HEK293T (cell line): ENCODE measurements around the gene GK2.

Source experiments
- FOXK2 ChIP-seq: fragments of 450-650 bp; IDR thresholded peaks from 2 replicates; pipeline ENCODE4 v1.6.1; 2016; ENCODE audit warnings: mild to moderate bottlenecking
- SP1 ChIP-seq: fragments of 450-650 bp; IDR thresholded peaks from 2 replicates; pipeline ENCODE4 v1.6.1; 2017
- SUZ12 ChIP-seq: fragments of 450-650 bp; IDR thresholded peaks from 2 replicates; pipeline ENCODE4 v1.6.1; 2016; ENCODE audit warnings: mild to moderate bottlenecking
- TARDBP ChIP-seq: fragments of 450-650 bp; IDR thresholded peaks from 2 replicates; pipeline ENCODE4 v1.6.1; 2016

- TF ChIP-seq SUZ12 (no peak), FOXK2 (no peak), SP1 (no peak), TARDBP (no peak)
These were observed 44.0 kb downstream of the GK2 start for GRCh38 chr4:79364061-79364460.
